ENCODE data around the gene POPDC3. TPM values are rescaled to one million over a fixed set of nuclear protein-coding genes. Genes with fewer than 3 reads are reported as not detected.

POPDC3 gene
- total and polyA plus RNA-seq, 10 of the 15 experiments (the other 5 are each of a cell fraction or from before 2014, with no cell fraction given) = 1.6 TPM; not detected in 9

DNA sequence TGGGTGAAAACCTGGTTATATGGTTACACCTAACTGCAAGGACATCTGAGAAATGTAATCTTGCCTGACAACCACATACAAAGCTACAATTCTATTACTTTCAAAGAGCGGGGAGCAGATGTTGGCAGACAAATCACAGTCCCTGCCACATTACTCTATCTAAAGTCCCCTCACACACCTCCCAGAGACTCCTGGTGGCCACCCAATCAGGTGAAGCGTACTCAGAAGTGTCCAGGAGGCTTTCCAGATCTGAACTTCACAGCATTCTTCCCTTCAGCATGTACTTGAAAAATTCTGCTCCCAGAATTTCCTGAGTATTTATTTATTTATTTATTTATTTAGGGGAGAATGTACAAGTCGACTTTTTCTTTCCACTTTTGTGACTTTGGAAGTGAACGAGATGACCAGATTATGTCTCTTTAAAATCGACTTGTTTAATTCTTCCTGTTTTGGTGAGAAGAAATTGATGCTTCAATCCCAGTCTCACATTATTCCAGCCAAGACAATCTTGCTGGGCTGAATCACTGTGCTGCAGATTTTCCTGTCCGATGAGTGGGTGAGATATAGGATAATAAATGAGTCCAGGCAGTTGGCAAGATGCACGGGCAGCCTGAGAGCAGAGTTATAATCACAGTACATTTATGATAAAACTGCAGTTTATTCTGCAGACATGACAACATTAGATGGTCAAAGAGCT is 46.9 kb upstream of the POPDC3 start (continued):
- no peak for TF ChIP-seq SREBF2 (IDR thresholded peaks at IDR 0.05; ENCODE audit: low read length)
- TF ChIP-seq, protein P1, sequence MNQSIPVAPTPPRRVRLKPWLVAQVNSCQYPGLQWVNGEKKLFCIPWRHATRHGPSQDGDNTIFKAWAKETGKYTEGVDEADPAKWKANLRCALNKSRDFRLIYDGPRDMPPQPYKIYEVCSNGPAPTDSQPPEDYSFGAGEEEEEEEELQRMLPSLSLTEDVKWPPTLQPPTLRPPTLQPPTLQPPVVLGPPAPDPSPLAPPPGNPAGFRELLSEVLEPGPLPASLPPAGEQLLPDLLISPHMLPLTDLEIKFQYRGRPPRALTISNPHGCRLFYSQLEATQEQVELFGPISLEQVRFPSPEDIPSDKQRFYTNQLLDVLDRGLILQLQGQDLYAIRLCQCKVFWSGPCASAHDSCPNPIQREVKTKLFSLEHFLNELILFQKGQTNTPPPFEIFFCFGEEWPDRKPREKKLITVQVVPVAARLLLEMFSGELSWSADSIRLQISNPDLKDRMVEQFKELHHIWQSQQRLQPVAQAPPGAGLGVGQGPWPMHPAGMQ (IDR thresholded peaks at IDR 0.05; ENCODE audit: borderline replicate concordance) = no peak
- TF ChIP-seq, protein P2, sequence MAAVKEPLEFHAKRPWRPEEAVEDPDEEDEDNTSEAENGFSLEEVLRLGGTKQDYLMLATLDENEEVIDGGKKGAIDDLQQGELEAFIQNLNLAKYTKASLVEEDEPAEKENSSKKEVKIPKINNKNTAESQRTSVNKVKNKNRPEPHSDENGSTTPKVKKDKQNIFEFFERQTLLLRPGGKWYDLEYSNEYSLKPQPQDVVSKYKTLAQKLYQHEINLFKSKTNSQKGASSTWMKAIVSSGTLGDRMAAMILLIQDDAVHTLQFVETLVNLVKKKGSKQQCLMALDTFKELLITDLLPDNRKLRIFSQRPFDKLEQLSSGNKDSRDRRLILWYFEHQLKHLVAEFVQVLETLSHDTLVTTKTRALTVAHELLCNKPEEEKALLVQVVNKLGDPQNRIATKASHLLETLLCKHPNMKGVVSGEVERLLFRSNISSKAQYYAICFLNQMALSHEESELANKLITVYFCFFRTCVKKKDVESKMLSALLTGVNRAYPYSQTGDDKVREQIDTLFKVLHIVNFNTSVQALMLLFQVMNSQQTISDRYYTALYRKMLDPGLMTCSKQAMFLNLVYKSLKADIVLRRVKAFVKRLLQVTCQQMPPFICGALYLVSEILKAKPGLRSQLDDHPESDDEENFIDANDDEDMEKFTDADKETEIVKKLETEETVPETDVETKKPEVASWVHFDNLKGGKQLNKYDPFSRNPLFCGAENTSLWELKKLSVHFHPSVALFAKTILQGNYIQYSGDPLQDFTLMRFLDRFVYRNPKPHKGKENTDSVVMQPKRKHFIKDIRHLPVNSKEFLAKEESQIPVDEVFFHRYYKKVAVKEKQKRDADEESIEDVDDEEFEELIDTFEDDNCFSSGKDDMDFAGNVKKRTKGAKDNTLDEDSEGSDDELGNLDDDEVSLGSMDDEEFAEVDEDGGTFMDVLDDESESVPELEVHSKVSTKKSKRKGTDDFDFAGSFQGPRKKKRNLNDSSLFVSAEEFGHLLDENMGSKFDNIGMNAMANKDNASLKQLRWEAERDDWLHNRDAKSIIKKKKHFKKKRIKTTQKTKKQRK (IDR thresholded peaks at IDR 0.05; ENCODE audit: low read depth, low read length) = no peak

DNA sequence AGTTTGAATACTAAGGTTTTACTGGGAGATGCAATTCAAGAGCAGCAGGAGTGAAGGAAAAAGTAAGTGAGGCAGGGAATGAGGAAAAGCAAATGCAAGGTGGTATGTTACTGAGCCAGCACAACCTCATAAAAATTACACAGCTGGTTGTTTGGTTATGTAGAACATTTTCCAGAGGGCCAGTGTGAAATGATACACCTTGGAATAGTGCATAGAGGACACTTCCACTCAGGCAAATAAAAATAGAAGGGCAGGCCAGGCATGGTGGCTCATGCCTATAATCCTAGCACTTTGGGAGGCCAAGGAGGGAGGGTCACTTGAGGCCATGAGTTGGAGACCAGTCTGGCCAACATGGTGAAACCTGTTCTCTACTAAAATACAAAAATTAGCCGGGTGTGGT is 43.4 kb upstream of the POPDC3 start:
- H3K4me3 ChIP-seq = no peak overlapping the region
- DNase-seq (ENCODE audit: low read depth, low spot score) (no peak), FAIRE-seq (no peak), ATAC-seq (no peak)
- no peaks in the 10 kb centered on the region for H3K27me3 ChIP-seq (replicated peaks in 1 of 2; ENCODE audit: control insufficient read depth in 2 of 2, insufficient read depth in 2 of 2, low read length in 1 of 2)
- no peaks in the 10 kb centered on the region; the same call in 2 of the 3 replicates for H3K9me3 ChIP-seq (replicated peaks; ENCODE audit: control insufficient read depth, insufficient read depth, low read length)
- CTCF ChIA-PET = no interaction called here
- no peaks in the 10 kb centered on the region for H3K4me1 ChIP-seq (ENCODE audit: control insufficient read depth, insufficient read depth, low read length)
- no peak overlapping the region for H3K4me2 ChIP-seq (ENCODE audit: control insufficient read depth, insufficient read depth)
- no peak overlapping the region for H2AFZ ChIP-seq (ENCODE audit: control insufficient read depth, low read depth, low read length)
- in situ Hi-C loops (cut with MboI) (no loop called here), intact Hi-C loops (cut with micrococcal nuclease; ENCODE audit: unreplicated experiment) (no loop called here)
- no peaks in the 10 kb centered on the region for H4K20me1 ChIP-seq (ENCODE audit: control insufficient read depth, insufficient read depth)
- POLR2A ChIA-PET = no interaction called here
- no TSS peak for BruUV-seq (replicated peaks)
- H3K79me2 ChIP-seq (ENCODE audit: control insufficient read depth, insufficient read depth, low read length) = no peaks in the 10 kb centered on the region
- SMC1A ChIA-PET (ENCODE audit: uncharacterized antibody, unreplicated experiment) = no interaction called here
- 0% methylated on average over 1 of the region's 1 CpG for WGBS (ENCODE audit: insufficient coverage, insufficient replicate concordance, low lambda C conversion rate, missing lambda C conversion rate)
- RAD21 ChIA-PET (ENCODE audit: unreplicated experiment) = no interaction called here
- no peaks in the 10 kb centered on the region for H3K36me3 ChIP-seq (ENCODE audit: control insufficient read depth in 2 of 2, insufficient read depth in 2 of 2, low read length in 1 of 2)
- no peak overlapping the region for H3K9ac ChIP-seq (ENCODE audit: control insufficient read depth, insufficient read depth, low read length)
- H3K27ac ChIP-seq (ENCODE audit: control insufficient read depth, insufficient read depth) = no peak overlapping the region
- no peak for TF ChIP-seq PML (IDR thresholded peaks at IDR 0.05; ENCODE audit: low read length)
- no peak for TF ChIP-seq LARP7 (IDR thresholded peaks at IDR 0.05)
- TF ChIP-seq, protein P3, sequence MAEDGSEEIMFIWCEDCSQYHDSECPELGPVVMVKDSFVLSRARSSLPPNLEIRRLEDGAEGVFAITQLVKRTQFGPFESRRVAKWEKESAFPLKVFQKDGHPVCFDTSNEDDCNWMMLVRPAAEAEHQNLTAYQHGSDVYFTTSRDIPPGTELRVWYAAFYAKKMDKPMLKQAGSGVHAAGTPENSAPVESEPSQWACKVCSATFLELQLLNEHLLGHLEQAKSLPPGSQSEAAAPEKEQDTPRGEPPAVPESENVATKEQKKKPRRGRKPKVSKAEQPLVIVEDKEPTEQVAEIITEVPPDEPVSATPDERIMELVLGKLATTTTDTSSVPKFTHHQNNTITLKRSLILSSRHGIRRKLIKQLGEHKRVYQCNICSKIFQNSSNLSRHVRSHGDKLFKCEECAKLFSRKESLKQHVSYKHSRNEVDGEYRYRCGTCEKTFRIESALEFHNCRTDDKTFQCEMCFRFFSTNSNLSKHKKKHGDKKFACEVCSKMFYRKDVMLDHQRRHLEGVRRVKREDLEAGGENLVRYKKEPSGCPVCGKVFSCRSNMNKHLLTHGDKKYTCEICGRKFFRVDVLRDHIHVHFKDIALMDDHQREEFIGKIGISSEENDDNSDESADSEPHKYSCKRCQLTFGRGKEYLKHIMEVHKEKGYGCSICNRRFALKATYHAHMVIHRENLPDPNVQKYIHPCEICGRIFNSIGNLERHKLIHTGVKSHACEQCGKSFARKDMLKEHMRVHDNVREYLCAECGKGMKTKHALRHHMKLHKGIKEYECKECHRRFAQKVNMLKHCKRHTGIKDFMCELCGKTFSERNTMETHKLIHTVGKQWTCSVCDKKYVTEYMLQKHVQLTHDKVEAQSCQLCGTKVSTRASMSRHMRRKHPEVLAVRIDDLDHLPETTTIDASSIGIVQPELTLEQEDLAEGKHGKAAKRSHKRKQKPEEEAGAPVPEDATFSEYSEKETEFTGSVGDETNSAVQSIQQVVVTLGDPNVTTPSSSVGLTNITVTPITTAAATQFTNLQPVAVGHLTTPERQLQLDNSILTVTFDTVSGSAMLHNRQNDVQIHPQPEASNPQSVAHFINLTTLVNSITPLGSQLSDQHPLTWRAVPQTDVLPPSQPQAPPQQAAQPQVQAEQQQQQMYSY (CRISPR knock-in tag; IDR thresholded peaks at IDR 0.05) = no peak
- no peak for TF ChIP-seq MYB (IDR thresholded peaks at IDR 0.05; ENCODE audit: borderline replicate concordance, low read depth, low read length)
- TF ChIP-seq TBL1XR1 (IDR thresholded peaks at IDR 0.05; ENCODE audit: low read depth, low read length) = no peak
- TF ChIP-seq TCF12 (IDR thresholded peaks at IDR 0.05; ENCODE audit: low read depth, low read length) = no peak
- TF ChIP-seq, protein P4, sequence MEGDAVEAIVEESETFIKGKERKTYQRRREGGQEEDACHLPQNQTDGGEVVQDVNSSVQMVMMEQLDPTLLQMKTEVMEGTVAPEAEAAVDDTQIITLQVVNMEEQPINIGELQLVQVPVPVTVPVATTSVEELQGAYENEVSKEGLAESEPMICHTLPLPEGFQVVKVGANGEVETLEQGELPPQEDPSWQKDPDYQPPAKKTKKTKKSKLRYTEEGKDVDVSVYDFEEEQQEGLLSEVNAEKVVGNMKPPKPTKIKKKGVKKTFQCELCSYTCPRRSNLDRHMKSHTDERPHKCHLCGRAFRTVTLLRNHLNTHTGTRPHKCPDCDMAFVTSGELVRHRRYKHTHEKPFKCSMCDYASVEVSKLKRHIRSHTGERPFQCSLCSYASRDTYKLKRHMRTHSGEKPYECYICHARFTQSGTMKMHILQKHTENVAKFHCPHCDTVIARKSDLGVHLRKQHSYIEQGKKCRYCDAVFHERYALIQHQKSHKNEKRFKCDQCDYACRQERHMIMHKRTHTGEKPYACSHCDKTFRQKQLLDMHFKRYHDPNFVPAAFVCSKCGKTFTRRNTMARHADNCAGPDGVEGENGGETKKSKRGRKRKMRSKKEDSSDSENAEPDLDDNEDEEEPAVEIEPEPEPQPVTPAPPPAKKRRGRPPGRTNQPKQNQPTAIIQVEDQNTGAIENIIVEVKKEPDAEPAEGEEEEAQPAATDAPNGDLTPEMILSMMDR (IDR thresholded peaks at IDR 0.05 in 2 of 3, conservative IDR thresholded peaks at IDR 0.05 in 1 of 3; ENCODE audit: control insufficient read depth in 2 of 3, extremely low read depth in 1 of 3, insufficient read depth in 1 of 3, low read depth in 3 of 3, low read length in 3 of 3) = no peak
- no peak for TF ChIP-seq MEF2A (IDR thresholded peaks at IDR 0.05; ENCODE audit: insufficient read depth, low read depth, low read length)
- no peak for TF ChIP-seq WRNIP1 (IDR thresholded peaks at IDR 0.05; ENCODE audit: borderline replicate concordance, low read depth, low read length)

Measured in GM12878 (cell line).